ENCODE results near the gene PRDM7.
"Not testable (repeated sequence)": the region's sequence is repeated elsewhere in the genome, so short reads cannot be mapped to it uniquely, and the experiment has no call there.

The PRDM7 gene

DNA sequence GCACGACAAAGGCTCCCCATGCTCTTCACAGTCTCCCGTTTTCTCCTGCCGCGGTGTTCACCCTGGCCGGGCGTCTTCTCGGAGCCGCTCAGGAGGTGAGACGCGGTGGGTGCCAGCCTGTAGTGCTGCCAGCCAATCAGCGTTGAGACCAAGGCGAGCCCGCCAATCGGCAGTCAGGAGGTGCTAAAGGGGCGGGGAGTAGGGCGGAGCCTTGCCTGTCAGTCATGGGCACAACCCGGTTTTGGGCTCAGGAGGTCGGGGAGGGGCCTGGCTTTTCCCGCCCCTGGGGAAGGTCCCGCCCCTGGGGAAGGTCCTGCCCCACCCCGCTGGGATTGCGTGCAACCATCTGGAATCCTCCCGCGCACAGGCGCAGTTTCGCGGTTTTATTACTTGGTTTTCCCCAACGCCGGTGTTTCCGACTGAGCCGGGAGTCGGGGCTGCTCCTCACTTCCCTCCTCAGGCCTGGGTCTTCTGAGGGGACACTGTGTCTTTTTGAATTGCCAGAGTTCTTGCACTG lies at the start of gene PRDM7:
Gene PRDM7, minus strand, starts transcription at position 92 of the 517 bp plus-strand sequence. CDS start 1,421 bp downstream, outside the sequence.
- DNase-seq, result peak; percentile 94

DNA sequence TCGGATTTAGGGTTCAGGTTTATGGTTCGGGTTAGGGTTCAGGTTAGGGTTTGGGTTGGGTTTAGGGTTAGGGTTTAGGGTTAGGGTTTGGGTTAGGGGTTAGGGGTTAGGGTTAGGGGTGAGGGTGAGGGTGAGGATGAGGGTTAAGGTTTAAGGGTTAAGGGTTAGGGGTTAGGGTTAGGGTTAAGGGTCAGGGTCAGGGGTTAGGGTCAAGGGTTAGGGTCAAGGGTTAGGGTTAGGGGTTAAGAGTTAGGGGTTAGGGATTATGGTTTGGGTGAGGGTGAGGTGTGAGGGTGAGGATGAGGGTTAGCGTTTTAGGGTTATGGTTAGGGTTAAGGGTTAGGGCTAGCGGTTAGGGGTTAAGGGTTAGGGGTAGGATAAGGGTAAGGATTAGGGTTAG lies 44.7 kb upstream of the PRDM7 start:
- not testable (repeated sequence) for DNase-seq

DNA sequence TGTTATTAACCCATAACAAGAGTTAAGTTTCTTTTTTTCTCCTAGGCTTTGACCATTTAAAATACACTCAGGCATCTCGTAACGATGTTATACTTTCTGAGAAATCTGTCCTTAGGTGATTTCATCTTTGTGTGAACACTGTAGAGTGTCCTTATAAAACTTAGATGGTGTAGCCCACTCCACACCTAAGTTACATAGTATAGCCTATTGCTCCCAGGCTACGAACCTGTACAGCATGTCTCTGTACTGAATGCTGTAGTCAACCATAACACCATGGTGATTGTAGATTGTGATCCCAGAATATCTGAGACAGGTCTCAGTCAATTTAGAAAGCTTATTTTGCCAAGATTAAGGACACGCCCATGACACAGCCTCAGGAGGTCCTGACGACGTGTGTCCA lies 30.5 kb upstream of the PRDM7 start:
- DNase-seq, result not testable (repeated sequence)

GRCh38 chr16:90107060-90107459 lies 29.9 kb upstream of the PRDM7 start:
- not testable (repeated sequence) for DNase-seq

DNA sequence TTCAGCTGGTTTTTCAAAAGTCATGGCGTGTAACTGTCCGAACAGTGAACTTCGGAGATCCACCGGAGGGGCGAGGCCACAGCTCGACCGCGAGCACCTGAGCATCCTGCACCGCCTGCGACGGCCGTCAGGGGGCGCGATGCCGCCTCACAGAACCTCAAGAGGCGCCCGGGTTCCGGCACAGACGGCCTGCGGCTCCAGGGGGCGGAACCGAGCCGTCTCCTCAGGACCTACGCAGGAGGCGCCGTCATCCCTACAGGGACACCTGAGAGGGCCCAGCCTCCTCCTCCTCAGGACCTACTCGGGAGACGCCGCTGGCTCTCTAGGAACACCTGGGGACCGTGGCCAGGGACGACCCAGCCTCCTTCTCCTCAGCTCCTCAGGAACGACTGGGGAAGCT lies 29.1 kb upstream of the PRDM7 start:
- not testable (repeated sequence) for DNase-seq

GRCh38 chr16:90104725-90105124 lies 27.6 kb upstream of the PRDM7 start:
- DNase-seq, result not testable (repeated sequence)

DNA sequence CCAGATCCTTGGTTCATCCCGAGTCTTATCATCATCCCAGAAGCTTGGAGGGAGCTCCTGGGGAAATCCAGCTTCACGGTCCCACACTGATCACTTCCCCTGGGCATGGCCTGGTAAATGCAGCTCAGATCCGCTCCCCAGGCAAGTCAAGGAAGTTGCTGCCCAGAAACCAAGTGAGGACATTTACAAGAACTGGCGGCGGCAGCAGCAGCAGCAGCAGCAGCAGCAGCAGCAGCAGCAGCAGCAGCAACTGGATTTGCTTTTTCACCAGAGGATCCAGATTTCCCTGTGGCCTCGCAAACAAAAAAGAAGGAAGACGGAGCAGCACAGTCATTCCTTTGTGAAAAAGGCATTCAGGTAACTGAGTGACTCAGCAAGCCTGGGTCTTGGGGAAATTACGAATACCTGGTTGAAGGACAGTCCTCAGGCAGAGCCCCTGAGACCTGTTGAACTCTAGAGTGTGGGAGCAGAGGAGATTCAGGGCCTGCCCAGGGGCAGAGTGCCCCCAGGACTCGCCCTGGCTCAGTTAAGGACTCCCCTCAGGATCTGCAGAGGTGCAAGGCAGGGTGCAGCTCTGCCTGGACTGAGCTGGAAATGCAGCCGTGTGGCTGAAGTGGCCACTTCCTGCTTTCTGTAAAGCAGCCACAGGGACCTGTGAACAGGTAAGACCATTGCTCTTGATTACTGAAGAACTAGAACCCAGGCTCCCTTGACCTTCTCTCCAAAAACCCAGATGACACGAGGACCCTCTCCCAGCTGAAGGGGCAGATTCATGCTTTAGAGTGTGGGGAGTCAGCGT lies 25.2 kb upstream of the PRDM7 start:
- not testable (repeated sequence) for DNase-seq

DNA sequence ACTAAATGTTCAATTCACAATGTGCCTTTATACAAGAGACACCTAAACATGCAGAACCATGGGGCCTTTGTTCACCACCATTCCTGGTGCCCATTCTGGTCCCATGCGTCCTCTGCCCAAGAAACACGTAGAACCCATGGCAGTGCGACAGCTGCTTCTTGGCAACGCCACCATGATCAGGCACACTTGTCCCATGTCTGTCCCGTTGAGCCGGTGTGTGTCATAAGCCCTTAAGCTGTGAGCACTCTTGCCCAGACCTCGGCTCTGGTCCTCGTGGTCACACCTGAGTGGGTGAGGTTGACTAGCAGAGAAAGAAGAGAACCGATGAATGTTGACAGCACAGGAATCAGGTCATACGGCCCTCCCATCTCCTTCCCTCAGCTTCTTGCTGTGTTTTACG lies 24.2 kb upstream of the PRDM7 start:
- DNase-seq, result not testable (repeated sequence)

- not testable (repeated sequence) for DNase-seq
Observed at GRCh38 chr16:90100790-90101189, 23.7 kb upstream of the PRDM7 start.

GRCh38 chr16:90100229-90100628 lies 23.1 kb upstream of the PRDM7 start:
- not testable (repeated sequence) for DNase-seq

DNA sequence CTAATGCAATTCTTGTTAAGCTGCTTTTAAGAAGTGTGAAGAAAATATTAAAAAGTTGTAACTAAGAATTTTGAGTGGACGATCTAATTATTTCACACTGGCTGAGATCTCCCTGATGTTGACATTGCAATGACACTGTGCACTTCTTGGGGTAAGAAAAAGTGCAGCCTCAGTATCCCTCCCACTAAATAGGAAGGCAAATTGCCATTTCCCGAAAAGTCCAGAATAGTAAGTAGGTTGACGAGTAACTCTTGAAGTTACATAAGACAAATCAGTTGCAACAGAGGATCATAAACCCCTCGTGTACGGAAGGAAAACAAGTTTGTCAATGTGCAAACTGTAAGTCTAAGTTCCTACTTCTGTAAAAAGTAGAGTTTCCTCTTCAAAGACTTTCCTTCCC lies 21.8 kb upstream of the PRDM7 start:
- DNase-seq, result not testable (repeated sequence)

GRCh38 chr16:90097010-90097684 lies 20.0 kb upstream of the PRDM7 start:
- DNase-seq, result not testable (repeated sequence)

GRCh38 chr16:90094791-90095190 lies 17.7 kb upstream of the PRDM7 start:
- not testable (repeated sequence) for DNase-seq

DNA sequence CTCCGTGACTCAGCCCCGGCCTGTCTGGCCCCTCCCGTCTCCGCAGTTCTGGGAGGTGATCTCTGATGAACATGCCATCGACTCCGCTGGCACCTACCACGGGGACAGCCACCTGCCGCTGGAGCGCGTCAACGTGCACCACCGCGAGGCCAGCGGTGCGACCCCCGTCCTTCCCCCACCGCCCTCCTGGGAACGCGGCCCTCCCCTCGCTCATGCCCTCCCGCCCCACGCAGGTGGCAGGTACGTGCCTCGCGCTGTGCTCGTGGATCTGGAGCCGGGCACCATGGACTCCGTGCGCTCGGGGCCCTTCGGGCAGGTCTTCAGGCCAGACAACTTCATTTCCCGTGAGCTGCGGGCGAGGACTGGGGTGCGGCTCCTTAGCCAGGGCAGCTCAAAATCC lies 17.2 kb upstream of the PRDM7 start:
- DNase-seq, result not testable (repeated sequence)

DNA sequence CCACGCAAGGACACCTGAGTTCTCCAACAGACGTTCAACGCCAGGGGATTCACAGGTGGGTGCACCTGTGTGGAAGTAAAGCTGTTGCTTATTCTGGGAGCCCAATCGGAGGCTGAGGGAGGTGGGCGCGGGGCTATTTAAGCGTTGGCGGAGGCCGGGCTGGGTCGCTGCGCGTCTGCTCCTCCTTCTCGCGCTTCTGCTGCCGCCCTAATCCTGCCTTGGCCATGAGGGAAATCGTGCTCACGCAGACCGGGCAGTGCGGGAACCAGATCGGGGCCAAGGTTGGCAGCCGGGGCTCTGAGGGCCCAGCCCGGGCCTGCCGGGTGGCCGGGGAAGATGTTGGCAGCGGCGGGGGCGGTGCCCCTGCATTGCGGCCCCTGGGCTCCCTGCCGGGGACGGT lies 16.7 kb upstream of the PRDM7 start:
- not testable (repeated sequence) for DNase-seq

DNA sequence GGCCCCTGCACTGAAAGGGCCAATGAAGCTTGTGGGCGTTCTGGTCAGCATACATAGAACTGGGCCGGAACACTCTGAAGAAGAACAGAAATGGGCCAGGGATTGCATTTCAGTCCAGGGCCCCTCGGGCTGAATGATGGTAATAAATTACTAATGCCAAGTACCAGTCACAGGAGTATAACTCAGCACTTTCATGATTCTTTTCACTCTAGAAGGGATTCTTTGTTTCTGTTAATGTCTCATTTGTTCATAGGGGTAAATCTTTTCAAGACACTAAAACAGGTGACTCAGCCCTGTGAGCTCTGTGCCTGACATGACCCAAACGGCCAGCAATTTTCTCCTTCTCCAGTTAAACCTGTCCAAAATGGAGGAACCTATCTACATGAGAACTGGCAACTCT lies 15.7 kb upstream of the PRDM7 start:
- not testable (repeated sequence) for DNase-seq

DNA sequence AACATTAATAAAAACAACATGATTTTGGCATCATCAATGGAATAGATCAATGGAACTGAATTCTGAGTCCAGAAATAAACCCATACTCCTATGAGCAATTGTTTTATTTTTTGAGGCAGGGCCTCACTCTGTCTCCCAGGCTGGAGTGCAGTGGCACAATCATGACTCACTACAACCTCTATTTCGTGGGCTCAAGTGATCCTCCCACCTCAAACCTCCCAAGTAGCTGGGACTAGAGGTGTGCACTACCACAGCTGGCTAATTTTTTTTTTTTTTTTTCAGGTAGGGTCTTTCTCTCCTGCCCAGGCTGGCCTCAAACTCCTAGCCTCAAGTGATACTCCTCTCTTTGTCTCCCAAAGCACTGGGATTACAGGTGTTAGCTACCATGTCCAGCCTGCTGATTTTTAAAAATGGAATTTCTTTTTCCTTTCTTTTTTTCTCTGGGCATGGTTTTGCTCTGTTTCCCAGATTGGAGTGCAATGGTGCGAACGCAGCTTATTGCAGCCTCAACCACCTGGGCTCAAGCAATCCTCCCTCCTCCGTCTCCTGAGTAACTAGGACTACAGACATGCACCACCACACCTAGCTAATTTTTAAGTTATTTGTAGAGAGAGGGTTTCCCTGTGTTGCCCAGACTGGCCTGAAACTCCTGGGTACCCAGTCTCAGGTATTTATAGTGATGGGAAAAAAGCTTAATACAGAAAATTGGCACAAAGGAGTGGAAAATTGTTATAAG lies 7.3 kb upstream of the PRDM7 start:
- DNase-seq, result no peak

- no peak for DNase-seq
Observed at GRCh38 chr16:90083139-90083538, 6.0 kb upstream of the PRDM7 start.

DNA sequence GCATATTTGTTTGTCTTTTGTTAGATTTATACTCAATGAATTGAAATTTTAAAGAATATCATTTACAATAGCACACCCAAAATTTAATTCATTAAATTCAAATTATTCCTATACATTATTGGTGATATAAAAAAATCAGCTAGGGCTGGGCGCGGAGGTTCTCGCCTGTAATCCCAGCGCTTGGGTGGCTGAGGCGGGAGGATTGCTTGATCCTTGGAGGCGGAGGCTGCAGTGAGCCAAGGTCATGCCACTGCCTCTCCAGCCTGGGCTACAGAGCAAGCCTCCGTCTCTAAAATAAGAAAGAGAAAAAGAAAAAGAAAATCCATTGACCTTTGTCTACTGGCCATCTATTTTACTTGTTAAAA lies 4.5 kb upstream of the PRDM7 start:
- no peak for DNase-seq

DNA sequence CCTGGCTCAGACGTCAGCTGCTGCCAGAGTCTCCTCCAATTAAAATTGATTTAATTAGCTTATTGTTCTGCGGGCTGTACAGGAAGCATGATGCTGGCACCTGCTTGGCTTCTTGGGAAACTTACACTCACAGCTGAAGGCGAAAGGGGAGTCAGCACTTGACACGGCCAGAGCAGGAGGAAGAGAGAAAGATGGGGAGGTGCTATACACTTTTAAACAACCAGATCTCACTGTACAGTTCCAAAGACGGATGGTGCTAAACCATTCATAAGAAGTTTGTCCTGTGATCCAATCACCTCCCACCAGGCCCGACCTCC lies 1.4 kb upstream of the PRDM7 start:
- no peak for DNase-seq

- no peak for DNase-seq
Observed at GRCh38 chr16:90077757-90078578, 837 bp upstream of the PRDM7 start.

DNA sequence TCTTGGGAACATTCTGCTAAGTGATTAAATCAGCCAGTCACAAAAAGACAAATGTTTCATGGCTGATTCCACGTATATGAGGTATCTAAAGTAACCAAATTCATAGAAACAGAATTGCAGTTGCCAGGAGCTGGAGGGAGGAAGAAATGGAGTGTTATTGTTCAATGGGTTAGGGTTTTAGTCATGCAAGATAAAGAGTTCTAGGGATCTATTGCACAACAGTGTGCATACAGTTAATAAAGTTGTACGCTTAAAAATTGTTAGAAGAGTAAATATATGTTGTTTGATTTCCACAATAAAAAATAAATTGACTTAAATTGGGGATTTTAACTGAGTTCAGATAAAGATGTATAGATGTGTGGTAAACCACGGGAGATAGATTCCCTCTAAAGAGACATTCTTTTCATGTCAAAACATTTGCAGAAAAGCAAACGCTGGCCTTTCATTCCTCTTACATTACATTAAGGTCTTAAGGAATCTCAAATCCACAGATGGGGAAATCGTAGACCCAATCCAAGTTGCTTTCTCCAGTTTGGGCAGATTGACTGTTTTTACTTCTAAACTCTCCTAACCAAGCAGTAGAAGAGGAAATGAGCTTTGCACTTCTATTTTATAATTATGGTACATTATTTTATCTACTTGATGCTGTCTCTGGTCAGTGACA lies 4.6 kb downstream of the PRDM7 start:
- DNase-seq, result no peak
